ENCODE measurements around the gene FAM167B.

Gene FAM167B

GRCh38 chr1:32272557-32273390, 25.8 kb downstream of the FAM167B start:
- Histone ChIP-seq H3K56ac (ENCODE audit: low read length) (peak overlapping the region; percentile 70), H4K8ac (ENCODE audit: low read depth, low read length) (no peak overlapping the region), H4K5ac (ENCODE audit: low read length) (no peak overlapping the region), H3K4ac (ENCODE audit: low read depth, low read length) (no peak overlapping the region), H3K4me3 (ENCODE audit: low read length) (no peak overlapping the region), H2AK5ac (ENCODE audit: low read length) (no peak overlapping the region), H3K4me1 (ENCODE audit: control insufficient read depth, low read depth, low read length) (peaks cover 7% of the 10 kb centered on the region), H3K4me2 (ENCODE audit: low read length) (no peak overlapping the region), H3K27ac (ENCODE audit: low read depth, low read length) (no peak overlapping the region), H3K18ac (ENCODE audit: low read length) (no peak overlapping the region), H2BK15ac (replicated peaks; ENCODE audit: low read depth) (no peak overlapping the region), H3K9ac (ENCODE audit: low read length) (no peak overlapping the region), H3K27me3 (ENCODE audit: insufficient read depth, low read length, poor library complexity) (no peaks in the 10 kb centered on the region), H3K79me2 (ENCODE audit: control insufficient read depth, insufficient read depth, low read length) (no peaks in the 10 kb centered on the region), H3K36me3 (ENCODE audit: control insufficient read depth, insufficient read depth, low read length) (no peaks in the 10 kb centered on the region), H3K23ac (ENCODE audit: low read length) (no peak overlapping the region), H3K79me1 (ENCODE audit: low read length) (no peaks in the 10 kb centered on the region), H2BK5ac (ENCODE audit: low read length) (no peak overlapping the region), H2BK120ac (ENCODE audit: low read depth, low read length) (no peak overlapping the region)
- no peak for DNase-seq
- 100% methylated on average over 3 of the region's 7 CpGs for WGBS (ENCODE audit: extremely low coverage, insufficient coverage, low lambda C conversion rate)

- Histone ChIP-seq H3K18ac (ENCODE audit: low read length) (no peak overlapping the region), H4K8ac (ENCODE audit: low read depth, low read length) (no peak overlapping the region), H3K4me1 (ENCODE audit: control insufficient read depth, low read depth, low read length) (peaks cover 7% of the 10 kb centered on the region), H3K79me2 (ENCODE audit: control insufficient read depth, insufficient read depth, low read length) (no peaks in the 10 kb centered on the region), H2BK120ac (ENCODE audit: low read depth, low read length) (no peak overlapping the region), H4K5ac (ENCODE audit: low read length) (no peak overlapping the region), H3K56ac (ENCODE audit: low read length) (peak overlapping the region; percentile 70), H3K27ac (ENCODE audit: low read depth, low read length) (no peak overlapping the region), H3K27me3 (ENCODE audit: insufficient read depth, low read length, poor library complexity) (no peaks in the 10 kb centered on the region), H3K4ac (ENCODE audit: low read depth, low read length) (peak overlapping the region; percentile 26), H2BK15ac (replicated peaks; ENCODE audit: low read depth) (no peak overlapping the region), H2BK5ac (ENCODE audit: low read length) (no peak overlapping the region), H3K9ac (ENCODE audit: low read length) (no peak overlapping the region), H3K23ac (ENCODE audit: low read length) (no peak overlapping the region), H3K4me2 (ENCODE audit: low read length) (no peak overlapping the region), H3K4me3 (ENCODE audit: low read length) (no peak overlapping the region), H2AK5ac (ENCODE audit: low read length) (no peak overlapping the region), H3K36me3 (ENCODE audit: control insufficient read depth, insufficient read depth, low read length) (no peaks in the 10 kb centered on the region), H3K79me1 (ENCODE audit: low read length) (no peaks in the 10 kb centered on the region)
- WGBS (ENCODE audit: extremely low coverage, insufficient coverage, low lambda C conversion rate): 100% methylated on average over 1 of the region's 10 CpGs
- DNase-seq: peak; percentile 92
These were observed 26.6 kb downstream of the FAM167B start for GRCh38 chr1:32273391-32274208.

GRCh38 chr1:32274646-32275340, 27.8 kb downstream of the FAM167B start:
- no peak overlapping the region for H3K4ac ChIP-seq (ENCODE audit: low read depth, low read length)
- no peak overlapping the region for H2BK120ac ChIP-seq (ENCODE audit: low read depth, low read length)
- peak overlapping the region; percentile 24 for H3K4me2 ChIP-seq (ENCODE audit: low read length)
- peak; percentile 21 for DNase-seq
- no peak overlapping the region for H4K5ac ChIP-seq (ENCODE audit: low read length)
- H3K18ac ChIP-seq (ENCODE audit: low read length): no peak overlapping the region
- no peak overlapping the region for H3K23ac ChIP-seq (ENCODE audit: low read length)
- no peak overlapping the region for H4K8ac ChIP-seq (ENCODE audit: low read depth, low read length)
- H3K79me2 ChIP-seq (ENCODE audit: control insufficient read depth, insufficient read depth, low read length): no peaks in the 10 kb centered on the region
- H2BK5ac ChIP-seq (ENCODE audit: low read length): no peak overlapping the region
- H3K27ac ChIP-seq (ENCODE audit: low read depth, low read length): no peak overlapping the region
- H3K56ac ChIP-seq (ENCODE audit: low read length): peak overlapping the region; percentile 68
- no CpG with 5 or more reads among the region's 31 CpGs for WGBS (ENCODE audit: extremely low coverage, insufficient coverage, low lambda C conversion rate)
- H2AK5ac ChIP-seq (ENCODE audit: low read length): no peak overlapping the region
- H3K4me3 ChIP-seq (ENCODE audit: low read length): no peak overlapping the region
- H3K27me3 ChIP-seq (ENCODE audit: insufficient read depth, low read length, poor library complexity): no peaks in the 10 kb centered on the region
- peak overlapping the region; percentile 6 for H3K9ac ChIP-seq (ENCODE audit: low read length)
- no peak overlapping the region for H2BK15ac ChIP-seq (replicated peaks; ENCODE audit: low read depth)
- peaks cover 7% of the 10 kb centered on the region for H3K4me1 ChIP-seq (ENCODE audit: control insufficient read depth, low read depth, low read length)
- no peaks in the 10 kb centered on the region for H3K36me3 ChIP-seq (ENCODE audit: control insufficient read depth, insufficient read depth, low read length)
- H3K79me1 ChIP-seq (ENCODE audit: low read length): no peaks in the 10 kb centered on the region

- no peak overlapping the region for H3K23ac ChIP-seq (ENCODE audit: low read length)
- H3K79me1 ChIP-seq (ENCODE audit: low read length): no peaks in the 10 kb centered on the region
- no peaks in the 10 kb centered on the region for H3K79me2 ChIP-seq (ENCODE audit: control insufficient read depth, insufficient read depth, low read length)
- no peaks in the 10 kb centered on the region for H3K27me3 ChIP-seq (ENCODE audit: insufficient read depth, low read length, poor library complexity)
- H3K36me3 ChIP-seq (ENCODE audit: control insufficient read depth, insufficient read depth, low read length): no peaks in the 10 kb centered on the region
- no peak overlapping the region for H3K4ac ChIP-seq (ENCODE audit: low read depth, low read length)
- no peak overlapping the region for H3K4me3 ChIP-seq (ENCODE audit: low read length)
- H3K4me2 ChIP-seq (ENCODE audit: low read length): peak overlapping the region; percentile 24
- no peak overlapping the region for H4K8ac ChIP-seq (ENCODE audit: low read depth, low read length)
- H2BK120ac ChIP-seq (ENCODE audit: low read depth, low read length): no peak overlapping the region
- H3K9ac ChIP-seq (ENCODE audit: low read length): peak overlapping the region; percentile 6
- H4K5ac ChIP-seq (ENCODE audit: low read length): no peak overlapping the region
- no CpG with 5 or more reads among the region's 41 CpGs for WGBS (ENCODE audit: extremely low coverage, insufficient coverage, low lambda C conversion rate)
- H3K18ac ChIP-seq (ENCODE audit: low read length): no peak overlapping the region
- peak; percentile 27 for DNase-seq
- no peak overlapping the region for H2BK5ac ChIP-seq (ENCODE audit: low read length)
- H3K4me1 ChIP-seq (ENCODE audit: control insufficient read depth, low read depth, low read length): peaks cover 7% of the 10 kb centered on the region
- no peak overlapping the region for H2BK15ac ChIP-seq (replicated peaks; ENCODE audit: low read depth)
- H3K56ac ChIP-seq (ENCODE audit: low read length): peak overlapping the region; percentile 68
- no peak overlapping the region for H3K27ac ChIP-seq (ENCODE audit: low read depth, low read length)
- no peak overlapping the region for H2AK5ac ChIP-seq (ENCODE audit: low read length)
These were observed 28.4 kb downstream of the FAM167B start for GRCh38 chr1:32275424-32275823.

- Histone ChIP-seq H2BK5ac (ENCODE audit: low read length) (no peak overlapping the region), H3K4me2 (ENCODE audit: low read length) (no peak overlapping the region)
These were observed 29.2 kb downstream of the FAM167B start for GRCh38 chr1:32276032-32276782.

More at GRCh38 chr1:32276032-32276782, 29.2 kb downstream of the FAM167B start:
- no peak overlapping the region for H3K4ac ChIP-seq (ENCODE audit: low read depth, low read length)
- H2BK15ac ChIP-seq (replicated peaks; ENCODE audit: low read depth): no peak overlapping the region
- DNase-seq: no peak
- H4K8ac ChIP-seq (ENCODE audit: low read depth, low read length): no peak overlapping the region
- H2BK120ac ChIP-seq (ENCODE audit: low read depth, low read length): no peak overlapping the region
- no peak overlapping the region for H3K27ac ChIP-seq (ENCODE audit: low read depth, low read length)
- peaks cover 7% of the 10 kb centered on the region for H3K4me1 ChIP-seq (ENCODE audit: control insufficient read depth, low read depth, low read length)
- no CpG with 5 or more reads among the region's 30 CpGs for WGBS (ENCODE audit: extremely low coverage, insufficient coverage, low lambda C conversion rate)
- H3K79me2 ChIP-seq (ENCODE audit: control insufficient read depth, insufficient read depth, low read length): no peaks in the 10 kb centered on the region
- no peak overlapping the region for H4K5ac ChIP-seq (ENCODE audit: low read length)
- H3K36me3 ChIP-seq (ENCODE audit: control insufficient read depth, insufficient read depth, low read length): no peaks in the 10 kb centered on the region
- no peaks in the 10 kb centered on the region for H3K27me3 ChIP-seq (ENCODE audit: insufficient read depth, low read length, poor library complexity)
- no peaks in the 10 kb centered on the region for H3K79me1 ChIP-seq (ENCODE audit: low read length)
- no peak overlapping the region for H3K56ac ChIP-seq (ENCODE audit: low read length)
- no peak overlapping the region for H3K9ac ChIP-seq (ENCODE audit: low read length)
- H3K18ac ChIP-seq (ENCODE audit: low read length): no peak overlapping the region
- no peak overlapping the region for H3K4me3 ChIP-seq (ENCODE audit: low read length)
- H3K23ac ChIP-seq (ENCODE audit: low read length): no peak overlapping the region
- no peak overlapping the region for H2AK5ac ChIP-seq (ENCODE audit: low read length)

Measured in mesendoderm (in vitro differentiated cells).